GM12892 (cell line): ENCODE measurements around the gene HES5.
A peak's percentile ranks its signal among the peaks of the same experiment; 100 is the strongest.
"Not testable (repeated sequence)": the region's sequence is repeated elsewhere in the genome, so short reads cannot be mapped to it uniquely, and the experiment has no call there.

Experiments used
- DNase-seq: peaks from one replicate; pipeline ENCODE4 v3.0.0; 2011; ENCODE audit not compliant: insufficient read length
- FAIRE-seq: peaks from 2 replicates; lab custom pipeline; 2011; peaks lifted over from hg19 to GRCh38; lab: Jason Lieb, UNC
- POLR2A ChIP-seq: IDR thresholded peaks from 2 replicates; pipeline ENCODE4 v1.6.1; 2011; ENCODE audit warnings: low read depth, low read length, control low read depth
- POLR2AphosphoS5 ChIP-seq: IDR thresholded peaks from 2 replicates; pipeline ENCODE4 v1.6.1; 2011; ENCODE audit warnings: low read depth, low read length, control low read depth
- TAF1 ChIP-seq: IDR thresholded peaks from 2 replicates; pipeline ENCODE4 v1.6.1; 2011; ENCODE audit warnings: low read depth, mild to moderate bottlenecking, control low read depth, low read length, borderline replicate concordance

HES5 gene

GRCh38 chr1:2558861-2559260 lies 28.8 kb upstream of the HES5 start:
- FAIRE-seq = no peak
- TF ChIP-seq POLR2AphosphoS5 = no peak
- TF ChIP-seq POLR2A = no peak
- no peak for TF ChIP-seq TAF1
- DNase-seq = no peak

GRCh38 chr1:2558420-2558819 lies 28.4 kb upstream of the HES5 start:
- FAIRE-seq (no peak), DNase-seq (no peak)

GRCh38 chr1:2557482-2558400 lies 27.7 kb upstream of the HES5 start:
- DNase-seq (no peak), FAIRE-seq (no peak)
- TF ChIP-seq POLR2AphosphoS5 = no peak
- TF ChIP-seq POLR2A = no peak
- no peak for TF ChIP-seq TAF1

More at GRCh38 chr1:2558420-2558819, 28.4 kb upstream of the HES5 start:
- TF ChIP-seq POLR2AphosphoS5 (no peak), POLR2A (no peak), TAF1 (no peak)

GRCh38 chr1:2556678-2557481 lies 26.8 kb upstream of the HES5 start:
- peak; percentile 64 for FAIRE-seq
- peak; percentile 72 for DNase-seq
- TF ChIP-seq POLR2A (no peak), POLR2AphosphoS5 (no peak), TAF1 (no peak; the same call in 1 of the 2 replicates)

- no peak for FAIRE-seq
These were observed 26.2 kb upstream of the HES5 start, which contains the start of gene TNFRSF14 for GRCh38 chr1:2556277-2556677. TSS of gene TNFRSF14 (plus strand) at chr1:2556371. CDS start at chr1:2556665, 294 bp downstream.

GRCh38 chr1:2555634-2556276 lies 25.7 kb upstream of the HES5 start:
- FAIRE-seq (peak; percentile 96), DNase-seq (peak; percentile 77)
- peak; percentile 43 for TF ChIP-seq POLR2AphosphoS5
- no peak for TF ChIP-seq TAF1
- TF ChIP-seq POLR2A = no peak

More at GRCh38 chr1:2556277-2556677, 26.2 kb upstream of the HES5 start, which contains the start of gene TNFRSF14:
- TF ChIP-seq TAF1 (peak; percentile 74; the same call in 1 of the 2 replicates), POLR2A (peak; percentile 69; the same call in 1 of the 2 replicates), POLR2AphosphoS5 (no peak; the same call in 1 of the 2 replicates)
- peak; percentile 92 for DNase-seq

- TF ChIP-seq TAF1 (no peak), POLR2A (no peak), POLR2AphosphoS5 (no peak)
- FAIRE-seq (peak; percentile 44), DNase-seq (peak; percentile 68)
These were observed 24.7 kb upstream of the HES5 start for GRCh38 chr1:2554621-2555387.

GRCh38 chr1:2553871-2554620 lies 24.0 kb upstream of the HES5 start:
- TF ChIP-seq POLR2A (no peak), POLR2AphosphoS5 (no peak), TAF1 (no peak)
- DNase-seq = no peak
- no peak for FAIRE-seq

GRCh38 chr1:2553076-2553475 lies 23.0 kb upstream of the HES5 start:
- peak; percentile 94 for FAIRE-seq
- not testable (repeated sequence) for DNase-seq

- FAIRE-seq (no peak), DNase-seq (no peak)
- TF ChIP-seq POLR2AphosphoS5 = no peak
- TF ChIP-seq POLR2A = no peak
- TF ChIP-seq TAF1 = no peak
These were observed 22.1 kb upstream of the HES5 start for GRCh38 chr1:2552189-2552588.

GRCh38 chr1:2551544-2551943 lies 21.5 kb upstream of the HES5 start:
- FAIRE-seq, DNase-seq: not testable (repeated sequence)

- not testable (repeated sequence) for DNase-seq
- peak; percentile 97 for FAIRE-seq
These were observed 20.3 kb upstream of the HES5 start for GRCh38 chr1:2550309-2550861.

GRCh38 chr1:2549367-2550029 lies 19.4 kb upstream of the HES5 start:
- not testable (repeated sequence) for DNase-seq
- FAIRE-seq = peak; percentile 98
